Liver (tissue), 3 donors: ENCODE data around the gene ZNF780A.

ENCODE experiments used
- EGR1 ChIP-seq, 2 donors: IDR thresholded peaks; 2 replicates each; pipeline ENCODE4 v1.6.1; 2016 to 2018; ENCODE audit warnings: antibody characterized with exemption in 2 of 2, low read depth in 2 of 2
- JUND ChIP-seq, 2 donors: IDR thresholded peaks; 2 replicates each; pipeline ENCODE4 v1.6.1; 2016; ENCODE audit warnings: antibody characterized with exemption in 2 of 2
- YY1 ChIP-seq: IDR thresholded peaks from 2 replicates; pipeline ENCODE4 v1.6.1; 2016; ENCODE audit warnings: antibody characterized with exemption, mild to moderate bottlenecking
- TF ChIP-seq, protein P1 (sequence below): fragments of 150-350 bp; IDR thresholded peaks from 2 replicates; pipeline ENCODE4 v1.5.1; 2017; ENCODE audit warnings: improper control_type of control experiment, low read depth, low read length; ENCODE audit not compliant: missing input control
- TF ChIP-seq, protein P2 (sequence below): IDR thresholded peaks from 2 replicates; pipeline ENCODE4 v1.6.1; 2016; ENCODE audit warnings: antibody characterized with exemption
- donor health status: healthy.
- donor health status: healthy.

DNA sequence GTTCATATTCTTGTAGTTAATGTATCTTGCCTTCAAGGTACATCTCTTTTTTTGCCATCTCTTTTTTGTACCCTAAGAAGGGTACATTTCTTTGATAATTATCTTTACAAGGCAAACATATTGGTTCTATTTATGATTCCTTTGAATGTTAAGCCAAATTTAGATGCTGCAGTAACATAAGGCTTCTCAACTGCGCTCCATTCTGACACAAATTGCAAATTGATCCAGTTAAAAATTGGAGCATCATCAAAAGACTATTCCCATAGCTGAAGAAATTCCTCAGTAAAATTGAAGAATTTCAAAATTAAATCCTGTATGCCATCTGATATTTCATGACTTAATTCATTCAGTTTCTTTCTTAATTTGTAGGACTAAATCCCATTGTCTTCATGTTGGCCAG is 2.7 kb upstream of the ZNF780A start:
- TF ChIP-seq EGR1 (IDR thresholded peaks at IDR 0.05; ENCODE audit: low read depth in 2 of 2) (no peak), YY1 (no peak), JUND (IDR thresholded peaks at IDR 0.05) (no peak)
- TF ChIP-seq, protein P1, sequence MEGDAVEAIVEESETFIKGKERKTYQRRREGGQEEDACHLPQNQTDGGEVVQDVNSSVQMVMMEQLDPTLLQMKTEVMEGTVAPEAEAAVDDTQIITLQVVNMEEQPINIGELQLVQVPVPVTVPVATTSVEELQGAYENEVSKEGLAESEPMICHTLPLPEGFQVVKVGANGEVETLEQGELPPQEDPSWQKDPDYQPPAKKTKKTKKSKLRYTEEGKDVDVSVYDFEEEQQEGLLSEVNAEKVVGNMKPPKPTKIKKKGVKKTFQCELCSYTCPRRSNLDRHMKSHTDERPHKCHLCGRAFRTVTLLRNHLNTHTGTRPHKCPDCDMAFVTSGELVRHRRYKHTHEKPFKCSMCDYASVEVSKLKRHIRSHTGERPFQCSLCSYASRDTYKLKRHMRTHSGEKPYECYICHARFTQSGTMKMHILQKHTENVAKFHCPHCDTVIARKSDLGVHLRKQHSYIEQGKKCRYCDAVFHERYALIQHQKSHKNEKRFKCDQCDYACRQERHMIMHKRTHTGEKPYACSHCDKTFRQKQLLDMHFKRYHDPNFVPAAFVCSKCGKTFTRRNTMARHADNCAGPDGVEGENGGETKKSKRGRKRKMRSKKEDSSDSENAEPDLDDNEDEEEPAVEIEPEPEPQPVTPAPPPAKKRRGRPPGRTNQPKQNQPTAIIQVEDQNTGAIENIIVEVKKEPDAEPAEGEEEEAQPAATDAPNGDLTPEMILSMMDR = no peak
- TF ChIP-seq, protein P2, sequence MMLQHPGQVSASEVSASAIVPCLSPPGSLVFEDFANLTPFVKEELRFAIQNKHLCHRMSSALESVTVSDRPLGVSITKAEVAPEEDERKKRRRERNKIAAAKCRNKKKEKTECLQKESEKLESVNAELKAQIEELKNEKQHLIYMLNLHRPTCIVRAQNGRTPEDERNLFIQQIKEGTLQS = no peak
